ENCODE measurements around the gene SMTN.

DNA sequence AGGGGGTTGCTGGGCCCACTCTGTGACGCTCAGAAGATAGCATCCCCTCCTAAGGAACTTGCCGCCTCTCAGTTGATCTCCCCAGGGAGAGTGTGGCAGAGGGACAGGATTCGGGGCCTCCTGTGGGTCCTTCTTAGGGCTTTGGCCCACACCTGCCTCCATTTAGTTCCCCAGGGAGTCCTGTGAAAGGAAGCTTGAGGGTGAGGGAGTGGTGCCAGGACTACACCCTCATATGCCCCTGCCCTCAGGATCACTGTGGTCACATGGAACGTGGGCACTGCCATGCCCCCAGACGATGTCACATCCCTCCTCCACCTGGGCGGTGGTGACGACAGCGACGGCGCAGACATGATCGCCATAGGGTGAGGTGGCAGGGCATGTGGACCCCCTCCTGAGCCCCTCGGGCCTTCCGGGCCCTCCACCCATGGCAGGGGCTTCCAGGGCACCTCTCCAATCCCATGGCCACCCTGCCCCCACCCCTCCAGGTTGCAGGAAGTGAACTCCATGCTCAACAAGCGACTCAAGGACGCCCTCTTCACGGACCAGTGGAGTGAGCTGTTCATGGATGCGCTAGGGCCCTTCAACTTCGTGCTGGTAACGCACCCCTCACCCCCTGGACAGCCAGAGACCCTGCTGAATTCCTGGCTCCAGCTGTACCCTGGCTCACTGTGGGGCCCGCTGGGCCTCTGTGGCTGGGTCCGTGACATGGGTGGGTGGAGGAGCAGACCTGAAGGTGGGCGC, 45.2 kb downstream of the SMTN start:
- no peak for TF ChIP-seq EP300 (IDR thresholded peaks at IDR 0.05)
- no peak for TF ChIP-seq CTCF (IDR thresholded peaks at IDR 0.05)
- no peak for TF ChIP-seq POLR2A (IDR thresholded peaks at IDR 0.05)

Data from suprapubic skin (tissue), 3 donors.